Thoracic aorta (tissue), 2 donors: ENCODE results near the gene TMPRSS11A. TPM values are rescaled to one million over a fixed set of nuclear protein-coding genes. Genes with fewer than 3 reads are reported as not detected.

Experiments used
- ATAC-seq: fragments of 150-250 bp; one replicate; pipeline ENCODE4 v1.8.0; 2017; ENCODE audit warnings: low read depth; ENCODE audit not compliant: insufficient number of reproducible peaks, low FRiP score
- DNase-seq: peaks from one replicate; pipeline ENCODE4 v3.0.0-alpha.2; 2020; ENCODE audit warnings: low spot score
- H3K27ac ChIP-seq, 2 donors: fragments of 200-600 bp; sonication (generic); 1 replicate in 1 of 2; 2 replicates in 1 of 2; pipeline ENCODE4 v1.5.1; 2016; ENCODE audit warnings: mild to moderate bottlenecking in 2 of 2, moderate library complexity in 2 of 2
- H3K27me3 ChIP-seq: fragments of 200-600 bp; sonication (generic); replicated peaks from 2 replicates; pipeline ENCODE4 v1.6.0; 2016; ENCODE audit warnings: mild to moderate bottlenecking; ENCODE audit not compliant: insufficient read depth
- H3K36me3 ChIP-seq: fragments of 200-600 bp; sonication (generic); one replicate; pipeline ENCODE4 v1.5.1; 2016
- H3K4me1 ChIP-seq, 2 donors: fragments of 200-600 bp; sonication (generic); 1 replicate in 1 of 2; 2 replicates in 1 of 2; pipeline versions ENCODE4 v1.5.1 to v1.6.0; 2016; ENCODE audit warnings: low read depth in 2 of 2, mild to moderate bottlenecking in 1 of 2; ENCODE audit not compliant: control insufficient read depth in 1 of 2
- H3K4me3 ChIP-seq: fragments of 200-600 bp; sonication (generic); 2 replicates; pipeline ENCODE4 v1.5.1; 2016; ENCODE audit warnings: mild to moderate bottlenecking
- H3K9me3 ChIP-seq: fragments of 200-600 bp; sonication (generic); 2 replicates; pipeline ENCODE4 v1.5.1; 2016
- total RNA-seq, 2 donors: library from RNA; depleted of rRNA; stranded (reverse); fragments of >200 nt; gene quantifications; one replicate each; pipeline versions ENCODE4 v1.1.0 to v1.2.3, GENCODE V29; 2016
- TF ChIP-seq, protein P1 (sequence below): fragments of 200-600 bp; sonication (generic); IDR thresholded peaks from one replicate; pipeline ENCODE4 v1.5.1; 2019; ENCODE audit warnings: antibody characterized with exemption

TMPRSS11A gene
- total RNA-seq, 2 donors from 2014 or later, result not detected

DNA sequence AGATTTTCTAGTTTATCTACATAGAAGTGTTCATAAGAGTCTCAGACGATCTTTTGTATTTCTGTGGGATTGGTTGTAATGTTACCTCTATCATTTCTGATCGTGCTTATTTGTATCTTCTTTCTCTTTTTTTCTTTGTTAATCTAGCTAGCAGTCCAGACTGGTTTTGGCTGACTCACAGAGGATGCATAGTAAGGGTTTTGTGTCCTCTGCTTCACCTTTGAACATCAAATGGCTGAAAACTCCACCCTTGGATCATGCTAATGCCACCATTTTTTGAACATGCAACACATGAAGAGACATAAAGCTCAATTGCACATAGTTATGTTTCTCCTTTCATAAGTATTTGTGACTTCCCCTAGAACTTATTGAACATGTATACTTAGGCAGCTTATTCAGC, 22.8 kb downstream of the TMPRSS11A start:
- TF ChIP-seq, protein P1, sequence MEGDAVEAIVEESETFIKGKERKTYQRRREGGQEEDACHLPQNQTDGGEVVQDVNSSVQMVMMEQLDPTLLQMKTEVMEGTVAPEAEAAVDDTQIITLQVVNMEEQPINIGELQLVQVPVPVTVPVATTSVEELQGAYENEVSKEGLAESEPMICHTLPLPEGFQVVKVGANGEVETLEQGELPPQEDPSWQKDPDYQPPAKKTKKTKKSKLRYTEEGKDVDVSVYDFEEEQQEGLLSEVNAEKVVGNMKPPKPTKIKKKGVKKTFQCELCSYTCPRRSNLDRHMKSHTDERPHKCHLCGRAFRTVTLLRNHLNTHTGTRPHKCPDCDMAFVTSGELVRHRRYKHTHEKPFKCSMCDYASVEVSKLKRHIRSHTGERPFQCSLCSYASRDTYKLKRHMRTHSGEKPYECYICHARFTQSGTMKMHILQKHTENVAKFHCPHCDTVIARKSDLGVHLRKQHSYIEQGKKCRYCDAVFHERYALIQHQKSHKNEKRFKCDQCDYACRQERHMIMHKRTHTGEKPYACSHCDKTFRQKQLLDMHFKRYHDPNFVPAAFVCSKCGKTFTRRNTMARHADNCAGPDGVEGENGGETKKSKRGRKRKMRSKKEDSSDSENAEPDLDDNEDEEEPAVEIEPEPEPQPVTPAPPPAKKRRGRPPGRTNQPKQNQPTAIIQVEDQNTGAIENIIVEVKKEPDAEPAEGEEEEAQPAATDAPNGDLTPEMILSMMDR, result no peak
- H3K36me3 ChIP-seq, result no peaks in the 10 kb centered on the region
- no peak for DNase-seq
- H3K4me3 ChIP-seq, result no peak overlapping the region
- ATAC-seq, result no peak
- H3K27ac ChIP-seq, result no peak overlapping the region
- no peaks in the 10 kb centered on the region for H3K9me3 ChIP-seq
- no peaks in the 10 kb centered on the region for H3K4me1 ChIP-seq
- H3K27me3 ChIP-seq, result no peaks in the 10 kb centered on the region

DNA sequence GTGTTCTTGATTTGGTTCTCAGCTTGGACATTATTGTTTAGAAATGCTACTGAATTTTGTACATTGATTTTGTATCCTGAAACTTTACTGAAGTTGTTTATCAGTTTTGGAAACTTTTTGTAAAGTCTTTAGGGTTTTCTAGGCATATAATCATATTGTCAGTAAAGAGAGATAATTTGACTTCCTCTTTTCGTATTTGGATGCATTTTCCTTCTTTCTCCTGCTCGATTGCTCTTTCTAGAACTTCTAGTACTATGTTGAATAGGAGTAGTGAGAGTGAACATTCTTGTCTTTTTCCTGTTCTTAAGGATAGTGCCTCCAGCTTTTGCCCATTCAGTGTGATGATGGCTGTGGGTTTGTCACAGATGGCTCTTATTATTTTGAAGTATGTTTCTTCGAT, 24.1 kb downstream of the TMPRSS11A start:
- Histone ChIP-seq H3K27ac (no peak overlapping the region), H3K27me3 (no peaks in the 10 kb centered on the region), H3K4me3 (no peak overlapping the region), H3K4me1 (no peaks in the 10 kb centered on the region), H3K36me3 (no peaks in the 10 kb centered on the region), H3K9me3 (no peaks in the 10 kb centered on the region)
- DNase-seq, result no peak
- TF ChIP-seq, protein P1, result no peak
- no peak for ATAC-seq

- Histone ChIP-seq H3K4me3 (no peak overlapping the region), H3K27me3 (no peaks in the 10 kb centered on the region), H3K4me1 (no peaks in the 10 kb centered on the region), H3K9me3 (no peaks in the 10 kb centered on the region), H3K36me3 (no peaks in the 10 kb centered on the region), H3K27ac (no peak overlapping the region)
- no peak for ATAC-seq
- TF ChIP-seq, protein P1, result no peak
- DNase-seq, result no peak
These were observed 27.4 kb downstream of the TMPRSS11A start for GRCh38 chr4:67935888-67936287.

DNA sequence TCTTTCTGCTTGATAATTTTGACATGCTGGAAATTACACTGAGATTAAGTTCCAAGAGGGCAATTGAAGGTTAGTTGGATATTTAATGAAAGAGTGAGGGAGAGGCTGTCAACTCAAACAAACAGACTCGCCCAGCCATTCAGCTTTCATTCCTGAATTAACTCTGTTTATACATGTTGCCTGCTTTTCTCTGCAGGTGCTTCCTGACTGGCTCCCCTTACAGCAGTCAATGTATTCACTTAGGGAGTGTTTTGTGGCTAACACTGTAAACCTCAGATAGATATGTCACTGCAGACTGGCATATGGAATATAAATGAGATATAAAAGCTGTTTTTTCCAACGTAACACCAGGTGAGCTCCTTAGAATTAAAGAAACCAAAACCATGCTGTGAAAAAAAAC, 28.7 kb downstream of the TMPRSS11A start:
- Histone ChIP-seq H3K27me3 (no peaks in the 10 kb centered on the region), H3K4me3 (no peak overlapping the region), H3K27ac (no peak overlapping the region), H3K4me1 (no peaks in the 10 kb centered on the region), H3K36me3 (no peaks in the 10 kb centered on the region), H3K9me3 (no peaks in the 10 kb centered on the region)
- DNase-seq, result no peak
- TF ChIP-seq, protein P1, result no peak
- no peak for ATAC-seq

- ATAC-seq (no peak), DNase-seq (no peak)
- Histone ChIP-seq H3K27ac (no peak overlapping the region), H3K27me3 (no peaks in the 10 kb centered on the region), H3K4me1 (no peaks in the 10 kb centered on the region), H3K9me3 (no peaks in the 10 kb centered on the region), H3K4me3 (no peak overlapping the region), H3K36me3 (no peaks in the 10 kb centered on the region)
- TF ChIP-seq, protein P1, result no peak
These were observed 29.5 kb downstream of the TMPRSS11A start for GRCh38 chr4:67933755-67934154.
